GM21723 (cell line): ENCODE data around the gene CHM.
"Not testable (repeated sequence)": the region's sequence is repeated elsewhere in the genome, so short reads cannot be mapped to it uniquely, and the experiment has no call there.

ENCODE experiments used
- ATAC-seq: cut with Tn5 transposase; IDR thresholded peaks from one replicate; pipeline ENCODE4 v1.9.1; 2021; ENCODE audit warnings: mild to moderate bottlenecking, moderate library complexity; ENCODE audit not compliant: unreplicated experiment

CHM gene, protein sequence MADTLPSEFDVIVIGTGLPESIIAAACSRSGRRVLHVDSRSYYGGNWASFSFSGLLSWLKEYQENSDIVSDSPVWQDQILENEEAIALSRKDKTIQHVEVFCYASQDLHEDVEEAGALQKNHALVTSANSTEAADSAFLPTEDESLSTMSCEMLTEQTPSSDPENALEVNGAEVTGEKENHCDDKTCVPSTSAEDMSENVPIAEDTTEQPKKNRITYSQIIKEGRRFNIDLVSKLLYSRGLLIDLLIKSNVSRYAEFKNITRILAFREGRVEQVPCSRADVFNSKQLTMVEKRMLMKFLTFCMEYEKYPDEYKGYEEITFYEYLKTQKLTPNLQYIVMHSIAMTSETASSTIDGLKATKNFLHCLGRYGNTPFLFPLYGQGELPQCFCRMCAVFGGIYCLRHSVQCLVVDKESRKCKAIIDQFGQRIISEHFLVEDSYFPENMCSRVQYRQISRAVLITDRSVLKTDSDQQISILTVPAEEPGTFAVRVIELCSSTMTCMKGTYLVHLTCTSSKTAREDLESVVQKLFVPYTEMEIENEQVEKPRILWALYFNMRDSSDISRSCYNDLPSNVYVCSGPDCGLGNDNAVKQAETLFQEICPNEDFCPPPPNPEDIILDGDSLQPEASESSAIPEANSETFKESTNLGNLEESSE

DNA sequence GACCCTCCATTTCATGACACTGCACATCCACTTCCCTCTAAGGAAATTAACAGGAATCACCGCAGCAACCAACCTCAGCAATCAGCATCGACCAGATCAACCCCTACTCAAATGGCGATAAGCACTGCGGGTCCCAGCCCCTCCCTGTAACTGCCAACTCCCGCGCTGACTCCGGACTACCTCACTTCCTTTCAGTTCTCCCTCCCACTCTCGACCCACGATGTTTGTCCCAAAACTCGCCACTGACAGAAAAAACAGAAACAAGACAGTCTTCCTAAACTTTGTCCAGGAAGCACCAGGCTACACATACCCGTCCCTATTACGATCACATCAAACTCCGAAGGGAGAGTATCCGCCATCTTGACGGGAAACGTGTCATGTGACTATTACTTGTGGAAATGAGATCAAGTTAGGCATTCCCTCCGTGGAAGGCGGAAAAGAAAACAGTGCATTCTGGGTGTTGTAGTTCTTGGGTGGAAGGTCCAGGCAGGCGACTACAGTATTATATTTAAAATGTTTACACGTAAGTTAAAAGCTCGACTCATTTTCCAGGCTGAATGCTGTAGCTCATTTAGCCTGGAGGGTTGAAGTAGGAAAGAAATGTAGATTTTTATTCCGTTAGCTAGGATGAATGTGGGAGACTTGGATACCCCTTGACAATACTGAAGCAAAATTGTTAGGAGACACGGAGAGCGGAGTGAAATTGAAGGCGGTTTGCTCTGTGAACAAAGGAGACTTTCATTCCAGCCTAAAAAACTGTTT lies at the start of gene CHM:
TSS of gene CHM (minus strand) at position 385 of the 762 bp plus-strand sequence. CDS start at position 359, 26 bp downstream.
- peak; percentile 100 for ATAC-seq

DNA sequence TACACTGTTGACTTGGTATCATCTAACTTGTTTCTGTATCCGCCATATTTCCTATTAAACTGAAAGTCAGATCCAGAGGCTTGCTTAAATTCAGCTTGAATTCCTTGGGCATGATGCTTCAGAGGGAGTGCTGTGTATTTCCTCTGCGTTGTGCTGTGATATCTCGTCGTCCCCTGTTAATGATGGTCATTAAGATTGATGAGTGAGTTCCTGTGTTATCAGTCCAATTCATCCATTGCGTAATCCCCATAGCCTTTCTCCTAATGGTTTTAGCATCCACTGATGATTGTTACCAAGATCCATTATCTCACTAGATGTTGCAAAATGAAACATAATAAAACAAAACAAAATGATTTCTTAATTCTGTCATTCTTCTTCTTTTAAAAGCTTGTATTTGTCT lies 31.3 kb upstream of the CHM start:
- no peak for ATAC-seq

- no peak for ATAC-seq
These were observed 19.6 kb upstream of the CHM start for GRCh38 chrX:86066998-86067397.

DNA sequence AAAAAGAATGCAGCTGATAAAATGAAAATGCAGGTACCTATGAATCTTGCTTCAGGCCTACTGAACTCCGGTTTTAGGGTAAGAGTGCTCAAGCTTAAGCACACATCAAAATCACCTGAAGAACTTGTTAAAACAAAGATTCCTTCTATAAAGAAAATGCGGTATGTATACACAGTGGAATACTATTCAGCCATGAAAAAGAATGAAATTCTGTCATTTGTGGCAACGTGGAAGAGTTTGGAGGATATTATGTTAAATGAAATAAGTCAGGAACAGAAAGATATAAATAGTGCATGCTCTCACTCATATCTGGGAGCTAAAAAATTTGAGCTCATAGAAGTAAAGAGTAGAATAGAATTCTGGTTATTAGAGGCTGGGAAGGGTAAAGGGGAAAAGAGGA lies 14.0 kb upstream of the CHM start:
- no peak for ATAC-seq

- ATAC-seq, result no peak
These were observed 4.4 kb upstream of the CHM start for GRCh38 chrX:86051741-86052140.

GRCh38 chrX:86047936-86048280 lies 550 bp upstream of the CHM start:
- no peak for ATAC-seq

DNA sequence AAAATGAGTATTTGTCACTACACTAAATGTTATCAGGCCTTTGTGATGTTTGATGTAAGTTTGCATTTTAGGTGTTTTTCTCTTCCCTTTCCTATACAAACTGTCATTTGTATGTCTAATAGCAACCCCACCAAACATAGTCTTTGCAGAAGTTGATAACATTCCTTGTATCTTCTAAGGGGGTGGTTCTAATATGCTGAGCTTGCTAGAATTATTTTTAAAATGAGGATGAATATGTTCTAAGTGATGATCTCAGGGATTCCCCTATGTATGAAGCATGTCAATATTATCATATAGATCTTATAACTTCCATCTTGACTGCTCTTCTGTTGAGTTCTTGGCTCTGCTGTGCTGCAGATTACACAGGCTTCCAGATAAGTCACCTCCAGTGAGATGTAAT lies 3.1 kb downstream of the CHM start:
- no peak for ATAC-seq

DNA sequence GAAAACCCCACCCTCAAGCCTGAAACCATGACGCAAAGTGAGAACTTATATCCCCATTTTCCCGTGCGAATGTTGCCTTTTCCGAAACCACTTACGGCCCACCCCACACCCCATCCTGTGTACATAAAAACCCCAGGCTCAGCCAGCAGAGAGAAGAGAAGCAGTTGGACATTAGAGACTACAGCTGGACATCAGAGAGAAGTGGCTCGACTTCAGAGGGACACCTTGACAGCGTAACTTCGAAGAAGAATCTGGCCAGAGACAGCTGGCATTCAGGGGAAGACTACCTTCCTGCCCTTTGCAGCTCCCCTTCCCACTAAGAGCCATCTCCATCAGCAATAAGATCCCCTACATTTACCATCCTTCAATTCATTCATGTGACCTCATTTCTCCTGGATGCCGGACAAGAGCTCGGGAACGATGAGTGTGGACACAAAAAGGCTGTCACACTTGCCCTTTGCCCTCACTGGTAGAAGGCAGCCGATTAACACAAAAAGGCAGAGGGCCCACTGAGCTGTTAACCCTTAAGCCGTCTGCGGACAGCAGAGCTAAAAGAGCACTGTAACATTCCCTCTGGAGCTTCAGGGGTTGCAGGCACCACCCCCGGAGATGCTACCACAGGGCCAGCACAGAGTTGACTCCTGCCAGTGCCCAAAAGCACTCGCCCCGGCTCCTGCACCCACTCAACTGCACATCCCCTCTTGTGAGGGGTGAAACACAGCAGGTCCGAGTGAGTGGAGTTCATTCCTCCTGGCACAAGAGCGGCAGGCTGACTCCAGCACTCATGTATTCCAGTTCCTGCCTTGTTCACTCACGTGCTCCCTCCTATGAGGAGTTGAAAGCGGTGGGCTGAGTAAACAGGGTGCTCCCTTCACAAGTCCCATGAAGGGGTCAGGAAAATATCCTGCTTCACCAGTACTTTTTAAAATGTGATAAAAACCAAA lies 7.5 kb downstream of the CHM start:
- no peak for ATAC-seq

DNA sequence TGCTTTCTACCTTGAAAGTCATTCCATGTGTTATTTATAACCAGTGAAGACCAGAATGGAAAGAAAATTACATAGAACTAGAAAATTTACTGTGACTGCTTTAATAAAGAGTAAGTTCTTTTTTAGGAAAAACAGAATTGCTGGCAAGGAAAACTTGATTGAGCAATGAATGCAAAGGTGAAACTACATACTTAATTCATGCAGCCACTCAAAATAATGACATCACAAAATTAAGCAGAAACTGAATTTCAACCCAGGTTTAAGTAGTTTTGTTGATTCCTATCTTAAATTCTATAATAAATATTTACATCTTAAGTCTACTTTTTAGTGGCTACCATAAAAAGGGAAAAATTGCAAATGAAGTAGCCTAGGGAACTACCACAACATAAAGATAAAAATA lies 14.0 kb downstream of the CHM start:
- ATAC-seq, result no peak

DNA sequence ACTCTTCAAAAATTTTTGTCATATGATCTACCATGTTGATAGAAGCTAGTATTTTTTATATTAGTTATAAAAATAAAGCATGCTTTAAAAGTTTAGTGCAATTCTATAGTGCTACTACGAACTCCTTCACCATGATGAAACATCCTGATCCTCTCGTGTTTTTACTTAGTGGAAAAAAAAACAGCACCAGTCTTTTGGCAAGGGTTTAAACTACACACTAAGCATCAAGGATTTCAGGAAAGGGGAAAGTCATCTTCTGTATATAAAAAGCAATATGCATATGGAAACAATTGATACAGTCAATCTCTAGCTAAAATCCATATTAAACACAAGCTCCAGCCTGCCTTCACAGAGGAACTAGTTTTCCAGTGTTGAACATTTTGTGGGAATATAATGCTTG lies 18.7 kb downstream of the CHM start:
- no peak for ATAC-seq

DNA sequence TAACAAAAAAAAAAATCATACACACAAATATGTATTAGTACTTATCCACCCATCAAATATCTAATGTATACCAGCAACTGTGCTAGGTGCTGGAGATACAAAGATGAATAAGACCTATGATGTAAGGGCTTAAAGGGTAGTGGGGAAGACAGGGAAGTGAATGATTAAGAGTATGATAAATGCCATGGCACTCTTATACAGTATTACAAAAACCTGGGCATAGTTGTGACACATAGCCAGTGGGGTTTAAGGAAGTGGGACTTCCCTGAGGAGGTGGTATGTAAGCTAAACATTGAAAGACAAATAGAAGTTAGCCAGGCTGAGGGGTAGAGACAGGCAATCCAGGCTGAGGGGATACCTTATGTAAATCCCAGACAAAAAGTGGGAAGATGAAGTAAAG lies 23.5 kb downstream of the CHM start:
- no peak for ATAC-seq

- no peak for ATAC-seq
These were observed 25.6 kb downstream of the CHM start for GRCh38 chrX:86021652-86022289.

GRCh38 chrX:86016139-86016538 lies 31.2 kb downstream of the CHM start:
- ATAC-seq, result no peak

- ATAC-seq, result not testable (repeated sequence)
These were observed 32.4 kb downstream of the CHM start for GRCh38 chrX:86014959-86015358.

DNA sequence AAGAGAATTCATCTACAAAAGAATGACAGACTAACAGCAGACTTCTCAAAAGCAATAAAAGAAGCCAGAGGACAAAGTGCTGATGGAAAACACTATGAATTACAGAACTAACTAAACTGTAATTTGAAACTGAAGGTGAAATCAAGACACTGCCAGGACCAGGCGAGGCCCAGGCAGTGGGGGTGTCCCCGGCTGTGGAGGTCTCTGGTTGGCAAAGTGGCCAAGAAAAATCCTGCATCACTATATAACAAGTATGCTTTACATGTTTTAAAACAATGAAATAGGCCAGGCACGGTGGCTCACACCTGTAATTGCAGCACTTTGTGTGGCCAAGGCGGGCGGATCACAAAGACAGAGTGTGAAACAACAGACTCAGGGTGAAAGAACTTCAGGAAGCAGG lies 32.9 kb downstream of the CHM start:
- no peak for ATAC-seq

- no peak for ATAC-seq
These were observed 33.6 kb downstream of the CHM start for GRCh38 chrX:86013792-86014191.

DNA sequence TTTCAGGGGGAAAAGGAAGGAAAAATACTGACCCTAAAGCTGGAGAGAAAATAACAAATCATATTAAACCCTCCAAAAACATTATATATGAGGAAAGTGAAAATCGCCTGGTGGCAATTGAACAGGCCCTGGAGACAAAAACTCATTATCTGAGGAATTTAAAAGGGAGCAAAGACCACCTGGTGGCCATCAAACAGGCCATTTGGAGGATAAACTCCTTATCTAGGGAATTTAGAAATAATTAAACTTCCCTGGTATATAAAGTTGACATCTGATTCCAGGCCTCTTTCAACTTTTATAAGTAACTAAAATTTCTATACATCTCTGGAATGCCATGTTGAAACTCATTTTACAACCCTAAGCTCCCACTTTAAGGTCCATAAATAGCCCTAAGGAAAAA lies 35.2 kb downstream of the CHM start:
- ATAC-seq, result no peak

GRCh38 chrX:86009803-86010202 lies 37.6 kb downstream of the CHM start:
- not testable (repeated sequence) for ATAC-seq

GRCh38 chrX:86007891-86008290 lies 39.5 kb downstream of the CHM start:
- not testable (repeated sequence) for ATAC-seq
